Memory B cell (primary cell): ENCODE measurements around the gene NAMPT.
"Not testable (repeated sequence)": the region's sequence is repeated elsewhere in the genome, so short reads cannot be mapped to it uniquely, and the experiment has no call there.

ENCODE experiments used
- ATAC-seq: fragments of 150-1000 bp; cut with Tn5 transposase; 2 replicates; pipeline ENCODE4 v1.10.0; 2021; ENCODE audit warnings: low read depth, mild to moderate bottlenecking, moderate library complexity
- DNase-seq, 2 donors: peaks; one replicate each; pipeline ENCODE4 v3.0.0; 2022; ENCODE audit warnings: low spot score in 2 of 2
- H3K27ac Mint-ChIP-seq: one replicate; pipeline ENCODE4 v1.8.0; 2022; ENCODE audit warnings: mild to moderate bottlenecking, moderate library complexity, mixed read lengths
- H3K27me3 Mint-ChIP-seq: one replicate; pipeline ENCODE4 v1.8.0; 2022; ENCODE audit warnings: mixed read lengths
- H3K36me3 Mint-ChIP-seq: one replicate; pipeline ENCODE4 v1.8.0; 2022; ENCODE audit warnings: mild to moderate bottlenecking, mixed read lengths
- H3K4me1 Mint-ChIP-seq: one replicate; pipeline ENCODE4 v1.8.0; 2022; ENCODE audit warnings: mixed read lengths
- H3K4me3 Mint-ChIP-seq: one replicate; pipeline ENCODE4 v1.8.0; 2022; ENCODE audit warnings: mild to moderate bottlenecking, moderate library complexity, mixed read lengths
- H3K9me3 Mint-ChIP-seq: one replicate; pipeline ENCODE4 v1.8.0; 2022; ENCODE audit warnings: mixed read lengths

NAMPT gene

GRCh38 chr7:106218546-106218945 lies 66.2 kb downstream of the NAMPT start:
- H3K4me3 Mint-ChIP-seq, result no peak overlapping the region
- no peaks in the 10 kb centered on the region for H3K36me3 Mint-ChIP-seq
- H3K4me1 Mint-ChIP-seq, result no peaks in the 10 kb centered on the region
- DNase-seq, result no peak
- no peak for ATAC-seq
- H3K27ac Mint-ChIP-seq, result no peak overlapping the region
- no peaks in the 10 kb centered on the region for H3K9me3 Mint-ChIP-seq
- peaks cover 7% of the 10 kb centered on the region for H3K27me3 Mint-ChIP-seq

- Mint-ChIP-seq H3K9me3 (no peaks in the 10 kb centered on the region), H3K4me3 (no peak overlapping the region), H3K4me1 (no peaks in the 10 kb centered on the region), H3K36me3 (no peaks in the 10 kb centered on the region), H3K27me3 (peaks cover 8% of the 10 kb centered on the region), H3K27ac (no peak overlapping the region)
- DNase-seq (no peak), ATAC-seq (no peak)
Observed at GRCh38 chr7:106216923-106217542, 67.8 kb downstream of the NAMPT start.

GRCh38 chr7:106216517-106216922 lies 68.3 kb downstream of the NAMPT start:
- H3K4me1 Mint-ChIP-seq, result no peaks in the 10 kb centered on the region
- no peaks in the 10 kb centered on the region for H3K9me3 Mint-ChIP-seq
- ATAC-seq (no peak), DNase-seq (no peak)
- no peak overlapping the region for H3K4me3 Mint-ChIP-seq
- no peak overlapping the region for H3K27ac Mint-ChIP-seq
- H3K27me3 Mint-ChIP-seq, result peaks cover 9% of the 10 kb centered on the region
- no peaks in the 10 kb centered on the region for H3K36me3 Mint-ChIP-seq

DNA sequence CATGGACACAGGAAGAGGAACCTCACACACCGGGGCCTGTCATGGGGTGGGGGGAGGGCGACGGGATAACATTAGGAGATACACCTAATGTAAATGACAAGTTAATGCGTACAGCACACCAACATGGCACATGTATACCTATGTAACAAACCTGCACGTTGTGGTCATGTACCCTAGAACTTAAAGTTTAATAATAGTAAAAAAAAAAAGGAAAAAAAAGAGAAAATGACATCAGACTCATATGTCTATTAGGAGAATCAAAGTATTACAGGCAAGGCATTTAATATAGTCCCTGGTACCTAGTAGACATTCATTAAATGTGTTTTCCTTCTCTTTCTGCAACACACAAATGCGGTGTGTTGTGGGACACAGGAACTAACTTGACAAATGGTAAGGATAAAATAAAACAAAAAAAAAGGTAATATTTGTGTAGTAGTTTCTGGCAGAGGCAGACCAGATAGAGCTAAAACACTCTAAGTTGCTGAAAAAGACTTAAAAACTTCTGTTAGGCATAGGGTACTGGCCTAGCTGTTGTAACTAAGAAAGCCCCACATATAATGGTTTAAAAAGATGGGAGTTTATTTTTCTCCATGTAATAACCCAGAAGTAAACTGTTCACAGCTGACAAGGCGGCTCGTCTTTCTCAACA lies 68.8 kb downstream of the NAMPT start:
- H3K4me1 Mint-ChIP-seq, result no peaks in the 10 kb centered on the region
- DNase-seq (no peak), ATAC-seq (no peak)
- peaks cover 9% of the 10 kb centered on the region for H3K27me3 Mint-ChIP-seq
- H3K36me3 Mint-ChIP-seq, result no peaks in the 10 kb centered on the region
- H3K27ac Mint-ChIP-seq, result no peak overlapping the region
- H3K4me3 Mint-ChIP-seq, result no peak overlapping the region
- no peaks in the 10 kb centered on the region for H3K9me3 Mint-ChIP-seq

DNA sequence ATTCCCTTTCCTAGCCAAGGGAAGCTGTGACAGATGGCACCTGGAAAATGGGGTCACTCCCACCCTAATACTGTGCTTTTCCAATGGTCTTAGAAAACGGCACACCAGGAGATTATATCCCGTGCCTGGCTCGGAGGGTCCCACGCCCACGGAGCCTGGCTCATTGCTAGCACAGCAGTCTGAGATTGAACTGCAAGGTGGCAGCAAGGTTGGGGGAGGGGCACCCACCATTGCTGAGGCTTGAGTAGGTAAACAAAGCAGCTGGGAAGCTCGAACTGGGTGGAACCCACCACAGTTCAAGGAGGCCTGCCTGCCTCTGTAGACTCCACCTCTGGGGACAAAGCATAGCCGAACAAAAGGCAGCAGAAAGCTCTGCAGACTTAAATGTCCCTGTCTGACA lies 75.8 kb downstream of the NAMPT start:
- not testable (repeated sequence) for H3K9me3 Mint-ChIP-seq, H3K4me1 Mint-ChIP-seq, ATAC-seq, H3K27ac Mint-ChIP-seq, DNase-seq, H3K4me3 Mint-ChIP-seq, H3K36me3 Mint-ChIP-seq
- peaks cover 11% of the 10 kb centered on the region for H3K27me3 Mint-ChIP-seq

DNA sequence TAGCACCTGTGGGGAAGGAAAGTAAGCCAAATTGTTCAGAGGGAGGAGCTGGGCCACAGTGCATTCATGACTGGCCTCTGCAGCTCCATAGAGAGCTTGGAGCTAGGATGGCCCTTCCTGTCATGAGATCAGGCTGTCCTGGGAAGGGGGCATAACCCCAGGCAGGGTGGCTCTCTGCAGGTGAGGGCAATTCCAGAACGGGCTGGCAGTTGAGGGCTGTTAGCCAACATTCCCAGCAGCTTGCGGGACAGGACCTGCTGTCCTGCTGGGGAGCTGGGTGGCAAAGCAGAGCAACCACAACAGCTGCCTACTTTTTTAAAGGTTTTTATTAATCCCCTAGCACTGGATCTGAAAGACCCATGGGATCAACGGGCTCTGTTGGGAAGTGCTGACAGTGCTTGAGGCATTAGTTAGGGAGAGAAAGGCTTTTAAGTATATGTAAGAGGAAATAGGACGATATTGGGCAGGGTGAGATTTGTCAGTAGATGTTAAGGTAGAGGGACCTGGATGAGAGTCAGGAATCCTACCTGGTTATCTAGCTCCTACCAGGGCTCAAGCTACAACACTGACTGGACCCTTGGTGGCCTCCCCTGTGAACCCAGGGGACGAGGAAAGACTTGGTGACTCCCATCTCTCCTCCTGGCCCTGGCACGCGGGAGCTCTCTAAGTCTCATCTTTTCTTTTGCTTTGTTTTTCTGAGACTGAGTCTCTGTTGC lies 77.8 kb downstream of the NAMPT start:
- Mint-ChIP-seq H3K36me3 (no peaks in the 10 kb centered on the region), H3K27me3 (peaks cover 10% of the 10 kb centered on the region), H3K4me3 (no peak overlapping the region), H3K9me3 (peaks cover 3% of the 10 kb centered on the region), H3K4me1 (no peaks in the 10 kb centered on the region), H3K27ac (no peak overlapping the region)
- no peak for DNase-seq
- no peak for ATAC-seq

- peaks cover 3% of the 10 kb centered on the region for H3K9me3 Mint-ChIP-seq
- ATAC-seq, result no peak
Observed at GRCh38 chr7:106205621-106206222, 79.1 kb downstream of the NAMPT start.

GRCh38 chr7:106203473-106203872 lies 81.3 kb downstream of the NAMPT start:
- Mint-ChIP-seq H3K36me3 (no peaks in the 10 kb centered on the region), H3K27me3 (peaks cover 7% of the 10 kb centered on the region), H3K27ac (no peak overlapping the region), H3K4me3 (no peak overlapping the region), H3K9me3 (no peaks in the 10 kb centered on the region), H3K4me1 (no peaks in the 10 kb centered on the region)
- no peak for ATAC-seq
- no peak for DNase-seq

More at GRCh38 chr7:106205621-106206222, 79.1 kb downstream of the NAMPT start:
- no peak for DNase-seq
- Mint-ChIP-seq H3K36me3 (no peaks in the 10 kb centered on the region), H3K4me3 (no peak overlapping the region), H3K4me1 (no peaks in the 10 kb centered on the region), H3K27ac (no peak overlapping the region), H3K27me3 (peaks cover 10% of the 10 kb centered on the region)

GRCh38 chr7:106201164-106201563 lies 83.6 kb downstream of the NAMPT start:
- Mint-ChIP-seq H3K27ac (no peak overlapping the region), H3K27me3 (peaks cover 10% of the 10 kb centered on the region), H3K9me3 (no peaks in the 10 kb centered on the region), H3K36me3 (no peaks in the 10 kb centered on the region), H3K4me3 (no peak overlapping the region), H3K4me1 (no peaks in the 10 kb centered on the region)
- no peak for ATAC-seq
- no peak for DNase-seq

GRCh38 chr7:106199813-106200364 lies 84.9 kb downstream of the NAMPT start:
- H3K36me3 Mint-ChIP-seq, result no peaks in the 10 kb centered on the region
- H3K27me3 Mint-ChIP-seq, result peaks cover 12% of the 10 kb centered on the region
- ATAC-seq (no peak), DNase-seq (no peak)
- H3K9me3 Mint-ChIP-seq, result no peaks in the 10 kb centered on the region
- H3K4me3 Mint-ChIP-seq, result no peak overlapping the region
- no peaks in the 10 kb centered on the region for H3K4me1 Mint-ChIP-seq
- no peak overlapping the region for H3K27ac Mint-ChIP-seq

- Mint-ChIP-seq H3K4me1 (no peaks in the 10 kb centered on the region), H3K9me3 (no peaks in the 10 kb centered on the region)
Observed at GRCh38 chr7:106199024-106199423, 85.8 kb downstream of the NAMPT start.

More at GRCh38 chr7:106199024-106199423, 85.8 kb downstream of the NAMPT start:
- no peak overlapping the region for H3K4me3 Mint-ChIP-seq
- no peaks in the 10 kb centered on the region for H3K36me3 Mint-ChIP-seq
- H3K27ac Mint-ChIP-seq, result no peak overlapping the region
- ATAC-seq (no peak), DNase-seq (no peak)
- peaks cover 10% of the 10 kb centered on the region for H3K27me3 Mint-ChIP-seq
